Tongue (tissue), 2 donors: ENCODE data around the gene NHERF1. TPM values are rescaled to one million over a fixed set of nuclear protein-coding genes. Genes with fewer than 3 reads are reported as not detected.
A peak's percentile ranks its signal among the peaks of the same experiment; 100 is the strongest.

ENCODE experiments used
- DNase-seq: peaks from one replicate; pipeline ENCODE4 v3.0.0-alpha.2; 2015
- total RNA-seq: library from RNA; depleted of rRNA; stranded (reverse); fragments of >200 nt; gene quantifications from one replicate; pipeline ENCODE4 v1.2.3, GENCODE V29; 2014

Gene NHERF1
- total RNA-seq, 1 donor from 2014 or later, result 50.5 TPM

GRCh38 chr17:74749279-74750038 lies 1.0 kb downstream of the NHERF1 start:
- no peak for DNase-seq

GRCh38 chr17:74750039-74750326 lies 1.6 kb downstream of the NHERF1 start:
- no peak for DNase-seq

- no peak for DNase-seq
Measured at GRCh38 chr17:74750327-74751069, 2.1 kb downstream of the NHERF1 start.

GRCh38 chr17:74752415-74752814 lies 4.0 kb downstream of the NHERF1 start:
- no peak for DNase-seq

- DNase-seq, result no peak
Measured at GRCh38 chr17:74752822-74753401, 4.5 kb downstream of the NHERF1 start.

GRCh38 chr17:74754832-74755231 lies 6.4 kb downstream of the NHERF1 start:
- peak; percentile 55 for DNase-seq

GRCh38 chr17:74755533-74755932 lies 7.1 kb downstream of the NHERF1 start:
- no peak for DNase-seq

GRCh38 chr17:74756891-74757290 lies 8.5 kb downstream of the NHERF1 start:
- no peak for DNase-seq

- DNase-seq, result peak; percentile 79
Measured at GRCh38 chr17:74757502-74757901, 9.1 kb downstream of the NHERF1 start.

- peak; percentile 67 for DNase-seq
Measured at GRCh38 chr17:74757931-74758847, 9.8 kb downstream of the NHERF1 start.

GRCh38 chr17:74758848-74759168 lies 10.4 kb downstream of the NHERF1 start:
- DNase-seq, result peak; percentile 77

- DNase-seq, result no peak
Measured at GRCh38 chr17:74759243-74759801, 10.9 kb downstream of the NHERF1 start.

- no peak for DNase-seq
Measured at GRCh38 chr17:74759941-74760340, 11.5 kb downstream of the NHERF1 start.

- DNase-seq, result peak; percentile 59
Measured at GRCh38 chr17:74760404-74761105, 12.1 kb downstream of the NHERF1 start.

- no peak for DNase-seq
Measured at GRCh38 chr17:74761419-74761818, 13.0 kb downstream of the NHERF1 start.

GRCh38 chr17:74761931-74762330 lies 13.5 kb downstream of the NHERF1 start:
- DNase-seq, result no peak

- peak; percentile 56 for DNase-seq
Measured at GRCh38 chr17:74763565-74764387, 15.3 kb downstream of the NHERF1 start.

GRCh38 chr17:74764751-74765286 lies 16.4 kb downstream of the NHERF1 start:
- no peak for DNase-seq

GRCh38 chr17:74766413-74766812 lies 18.0 kb downstream of the NHERF1 start:
- no peak for DNase-seq

- no peak for DNase-seq
Measured at GRCh38 chr17:74767111-74767516, 18.7 kb downstream of the NHERF1 start.
